Dedifferentiated amniotic fluid mesenchymal stem cell (primary cell): ENCODE data around the gene CREBBP.

Experiments used
- DNase-seq: peaks from one replicate; pipeline ENCODE4 v3.0.0-alpha.2; 2016; ENCODE audit errors: extremely low spot score

CREBBP gene

DNA sequence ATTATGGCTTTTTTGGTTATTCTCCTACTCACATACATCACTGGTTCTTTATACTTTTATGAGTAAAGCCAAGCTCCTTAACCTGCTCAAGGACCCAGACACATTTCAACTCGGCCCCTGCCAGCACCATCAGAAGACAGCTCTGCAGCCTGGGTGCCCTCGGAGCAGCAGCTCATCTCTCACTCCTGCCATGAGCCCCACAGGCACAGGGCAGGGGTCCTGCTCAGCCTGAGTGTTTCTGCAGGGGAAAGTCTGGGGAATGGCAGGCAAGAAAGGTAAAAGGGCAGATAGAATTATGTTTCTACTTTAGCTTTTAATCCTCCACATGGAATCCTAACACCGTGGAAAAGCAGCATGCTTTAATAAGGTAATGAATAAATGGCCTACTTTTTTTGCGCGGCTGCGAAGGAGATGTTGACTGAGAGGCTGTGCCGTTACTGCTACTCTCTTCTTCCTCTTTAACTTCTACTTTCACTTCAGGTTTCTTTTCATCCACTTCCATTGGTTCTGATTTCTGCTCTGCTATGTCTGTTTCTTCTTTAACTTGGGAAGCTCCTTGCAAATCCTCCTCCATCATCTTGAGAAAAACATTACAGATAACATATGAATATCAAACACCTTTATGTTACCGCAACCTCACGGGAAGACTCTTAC is 113.1 kb downstream of the CREBBP start:
- DNase-seq, result no peak

DNA sequence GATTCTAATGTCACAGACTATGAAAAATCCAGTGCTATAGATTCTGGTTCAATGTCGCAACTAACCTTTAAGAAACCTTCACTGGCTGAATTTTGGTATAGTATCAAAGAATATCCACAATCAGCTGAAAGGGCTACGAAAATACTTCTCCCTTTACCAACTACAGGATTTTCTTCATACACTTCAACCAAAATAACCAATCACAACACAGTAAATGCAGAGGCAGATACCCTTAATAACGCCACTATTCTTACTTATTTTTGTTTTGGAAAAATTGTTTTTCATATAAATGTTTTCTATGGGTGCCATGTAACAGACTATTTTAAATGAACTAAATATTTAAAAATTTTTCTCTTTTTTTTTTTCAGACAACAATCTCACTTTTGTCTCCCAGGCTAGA is 114.3 kb downstream of the CREBBP start:
- DNase-seq, result no peak

DNA sequence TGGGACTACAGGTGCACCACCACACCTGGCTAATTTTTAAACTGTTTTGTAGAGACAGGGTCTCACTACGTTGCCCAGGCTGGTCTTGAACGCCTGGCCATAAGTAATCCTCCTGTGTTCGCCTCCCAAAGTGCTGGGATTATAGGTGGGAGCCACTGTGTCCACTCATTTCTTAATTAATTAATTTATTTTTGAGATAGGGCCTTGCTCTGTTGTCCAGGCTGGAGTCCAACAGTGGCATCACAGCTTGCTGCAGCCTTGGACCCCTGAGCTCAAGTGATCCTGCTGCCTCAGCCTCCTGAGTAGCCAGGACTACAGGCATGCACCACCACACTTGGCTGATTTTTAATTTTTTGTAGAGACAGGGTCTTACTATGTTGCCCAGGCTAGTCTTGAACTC is 116.1 kb downstream of the CREBBP start:
- no peak for DNase-seq

DNA sequence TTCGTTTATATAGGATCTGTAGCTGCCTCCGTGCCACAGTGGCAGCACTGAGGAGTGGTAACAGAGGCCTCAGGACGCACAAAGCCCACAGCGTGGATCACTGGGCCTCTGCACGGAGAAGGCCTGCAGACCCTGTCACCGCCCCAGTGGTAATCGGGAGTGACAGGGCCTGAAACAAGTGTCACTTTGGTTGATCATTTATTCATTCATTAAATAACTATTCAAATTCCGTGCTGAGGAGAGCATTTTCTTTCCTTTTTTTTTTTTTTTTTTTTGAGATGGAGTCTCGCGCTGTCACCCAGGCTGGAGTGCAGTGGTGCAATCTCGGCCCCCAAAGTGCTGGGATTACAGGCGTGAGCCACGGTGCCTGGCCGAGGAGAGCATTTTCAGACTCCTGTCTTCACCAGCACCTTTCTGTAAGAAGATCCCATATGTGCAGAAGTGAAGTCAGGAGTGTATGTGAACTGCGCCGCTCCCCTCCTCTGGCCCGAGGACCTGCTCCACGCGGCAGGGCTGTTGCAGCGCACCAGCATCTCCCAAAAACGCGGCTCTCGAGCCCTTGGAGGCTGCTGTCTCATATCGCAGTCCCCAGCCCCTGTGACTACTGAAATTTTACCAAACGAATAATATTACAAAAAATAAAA is 118.3 kb downstream of the CREBBP start:
- no peak for DNase-seq

DNA sequence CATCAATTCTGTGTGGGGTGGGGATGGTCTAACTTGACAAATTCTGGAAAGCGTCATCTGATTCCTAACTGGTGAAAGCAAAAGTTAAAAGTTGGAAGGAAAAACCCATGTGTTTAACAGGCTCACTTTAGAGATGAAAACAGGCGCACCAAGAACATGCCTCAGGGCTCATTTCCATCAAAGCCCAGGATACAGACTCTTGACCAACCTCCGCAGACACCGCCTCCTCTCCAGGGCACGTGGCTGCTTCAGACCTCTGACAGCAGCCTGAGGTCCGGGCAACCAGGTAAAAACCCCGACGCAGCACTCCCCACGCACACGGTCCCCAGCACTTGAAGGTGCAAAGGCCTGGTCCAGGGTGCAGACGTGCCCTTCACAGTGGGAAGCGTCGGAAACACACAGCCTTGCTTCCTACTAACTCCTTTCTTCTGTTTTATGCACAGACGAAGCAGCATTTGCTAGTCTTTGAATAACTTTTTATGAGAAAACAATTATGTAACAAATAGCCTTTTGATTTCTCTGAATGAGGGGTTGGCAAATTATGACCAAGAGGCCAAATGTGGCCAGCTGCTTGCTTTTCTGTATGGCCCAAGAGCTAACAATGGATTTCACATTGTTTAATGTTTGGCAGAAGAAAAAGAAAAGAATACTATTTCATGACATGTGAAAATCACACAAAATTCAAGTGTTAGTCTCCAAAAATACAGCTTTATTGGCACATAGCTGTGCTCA is 119.0 kb downstream of the CREBBP start:
- no peak for DNase-seq

DNA sequence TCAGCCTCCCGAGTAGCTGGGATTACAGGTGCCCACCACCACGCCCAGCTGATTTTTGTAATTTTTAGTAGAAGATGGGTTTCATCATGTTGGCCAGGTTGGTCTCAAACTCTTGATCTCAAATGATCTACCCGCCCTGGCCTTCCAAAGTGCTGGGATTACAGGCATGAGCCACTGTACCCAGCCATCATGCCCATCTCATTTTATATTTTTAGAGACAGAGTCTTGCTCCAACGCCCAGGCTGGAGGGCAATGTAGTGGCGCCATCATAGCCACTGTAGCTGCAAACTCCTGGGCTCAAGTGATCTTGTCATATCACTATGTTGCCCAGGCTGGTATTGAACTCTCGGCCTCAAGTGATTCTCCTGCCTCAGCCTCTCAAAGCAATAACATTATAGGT is 120.0 kb downstream of the CREBBP start:
- no peak for DNase-seq

DNA sequence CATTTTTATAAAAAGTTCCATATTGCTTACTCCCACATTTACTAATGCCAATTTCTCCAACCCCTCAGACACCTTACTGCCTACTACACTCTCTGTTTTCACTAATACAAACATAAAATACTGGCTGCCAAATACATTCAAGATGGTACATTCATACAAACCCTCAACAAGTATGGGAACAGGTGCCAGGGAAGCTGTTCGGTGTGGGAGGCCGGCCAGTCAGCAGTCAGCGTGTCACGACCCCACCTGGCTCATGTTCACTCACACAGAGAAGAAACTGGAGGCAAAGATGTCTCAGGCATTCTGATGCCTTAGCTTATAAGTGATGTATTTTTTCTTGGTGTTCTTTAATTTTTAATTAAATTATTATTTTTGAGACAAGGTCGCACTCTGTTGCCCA is 120.8 kb downstream of the CREBBP start:
- no peak for DNase-seq

DNA sequence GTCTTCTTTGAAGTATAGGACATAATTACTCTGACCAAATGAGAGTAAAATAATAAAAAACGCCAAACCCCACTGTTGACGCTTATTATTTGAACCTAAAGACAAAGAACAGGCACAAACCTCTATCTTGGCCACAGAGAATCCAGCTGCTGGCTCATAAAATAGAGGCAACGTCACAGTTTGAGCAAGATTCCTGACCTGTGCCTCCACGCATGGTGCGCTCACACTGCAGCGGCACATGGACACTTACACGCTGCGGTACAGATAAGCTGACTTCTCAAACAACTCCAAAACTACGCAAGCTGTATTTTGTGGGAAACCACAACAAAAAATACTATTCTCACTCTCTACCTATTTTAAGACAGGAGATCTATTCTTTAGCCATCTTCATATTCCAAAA is 124.4 kb downstream of the CREBBP start:
- DNase-seq, result no peak

DNA sequence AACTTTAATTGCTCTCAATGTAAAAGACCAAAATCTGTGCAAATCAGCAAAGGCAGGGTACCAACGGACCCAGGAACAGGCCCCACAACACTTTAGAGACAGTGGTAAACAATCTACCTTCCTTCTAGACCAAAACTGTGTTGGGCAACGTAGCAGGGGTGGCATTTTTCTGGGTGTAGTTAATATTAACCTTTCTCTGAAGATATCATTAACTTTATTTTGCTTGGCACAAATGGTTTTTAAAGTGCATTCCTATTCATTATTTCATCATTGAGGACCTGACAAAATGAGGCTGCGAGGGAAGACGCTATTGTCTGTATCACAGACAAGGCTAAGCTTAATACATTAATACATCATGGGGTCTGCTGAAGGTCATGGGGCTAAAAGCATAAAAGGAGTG is 125.3 kb downstream of the CREBBP start:
- no peak for DNase-seq

DNA sequence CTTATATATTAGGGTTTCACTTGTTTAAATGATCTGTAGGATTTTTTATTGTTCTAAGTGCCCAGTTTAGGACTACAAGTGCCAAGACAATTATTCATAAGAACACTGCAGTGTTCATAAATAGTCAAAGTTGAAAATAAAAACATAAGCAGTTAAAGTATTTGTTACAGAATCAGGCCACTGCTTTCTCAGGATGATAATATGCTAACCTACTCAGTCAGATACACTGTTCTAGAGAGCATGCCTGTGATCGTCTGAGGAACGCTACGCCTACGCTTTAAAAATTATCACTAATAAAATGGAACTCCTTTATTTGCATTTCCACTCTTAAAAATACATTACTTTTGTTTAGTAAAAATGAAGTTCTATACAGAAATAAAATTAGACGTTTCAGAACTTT is 125.7 kb downstream of the CREBBP start:
- no peak for DNase-seq

DNA sequence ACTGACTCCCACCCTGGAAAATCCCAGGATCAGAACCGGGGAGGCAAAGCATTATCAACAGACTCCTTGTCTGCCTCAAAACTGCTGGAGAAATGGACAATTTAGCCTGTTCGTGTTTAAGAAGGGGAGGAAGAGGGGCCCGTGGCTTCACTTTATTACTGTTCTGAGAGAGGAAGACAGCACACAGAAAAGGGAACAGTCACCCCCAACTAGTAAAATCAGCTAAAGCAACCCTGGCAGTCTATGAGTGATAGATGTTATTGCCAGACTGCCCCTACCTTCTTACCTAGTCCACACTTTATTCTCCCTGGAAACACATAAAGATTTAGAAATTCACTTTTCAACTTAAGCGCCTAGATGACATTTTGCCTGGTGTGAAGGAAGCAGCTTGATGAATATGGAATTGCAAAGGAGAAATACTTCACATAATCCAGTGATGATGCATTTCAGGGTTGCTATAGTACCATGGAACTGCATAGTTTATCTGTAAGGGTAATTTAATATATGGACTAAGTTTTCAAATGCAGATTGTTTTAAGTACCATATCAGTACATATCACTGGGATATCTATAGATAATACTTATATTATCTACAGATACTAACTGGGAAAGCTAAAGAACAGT is 126.3 kb downstream of the CREBBP start:
- peak; percentile 51 for DNase-seq

DNA sequence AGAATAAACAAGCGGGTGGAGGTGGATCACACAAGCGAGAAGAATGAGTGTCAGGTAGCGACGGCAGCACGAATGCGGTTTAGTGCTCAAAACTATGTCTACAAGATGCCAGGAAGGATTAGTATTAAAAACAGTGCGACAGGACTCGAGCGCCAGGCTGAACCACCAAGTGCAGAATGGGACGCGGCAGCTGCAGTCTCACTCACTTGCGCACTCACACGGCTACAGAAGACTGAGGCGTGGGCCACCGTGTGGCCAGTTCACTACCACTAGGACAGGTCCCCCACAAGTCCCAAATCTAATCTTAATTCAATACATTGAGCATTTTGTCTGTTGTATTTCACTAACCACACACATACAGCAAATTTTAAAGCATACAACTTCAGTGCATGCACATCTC is 127.5 kb downstream of the CREBBP start:
- DNase-seq, result no peak

DNA sequence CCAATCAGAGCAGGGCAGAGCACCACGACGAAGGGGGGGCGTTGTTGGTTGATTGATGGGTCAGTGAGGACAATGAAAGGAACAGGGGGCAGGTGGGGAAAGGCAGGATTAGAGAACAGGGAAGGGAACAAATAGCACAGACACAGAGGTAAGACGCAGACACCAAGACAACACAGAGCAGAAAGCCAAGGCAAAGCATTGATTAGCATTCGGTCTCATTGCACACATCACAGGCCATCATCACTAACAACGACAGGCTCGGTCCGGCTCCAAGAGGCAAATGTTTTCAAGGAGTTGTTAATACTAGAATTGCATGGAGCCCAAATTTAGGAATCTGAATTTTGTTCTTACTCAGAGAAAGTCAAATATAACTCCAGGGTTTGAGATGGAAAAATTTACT is 128.6 kb downstream of the CREBBP start:
- DNase-seq, result no peak

DNA sequence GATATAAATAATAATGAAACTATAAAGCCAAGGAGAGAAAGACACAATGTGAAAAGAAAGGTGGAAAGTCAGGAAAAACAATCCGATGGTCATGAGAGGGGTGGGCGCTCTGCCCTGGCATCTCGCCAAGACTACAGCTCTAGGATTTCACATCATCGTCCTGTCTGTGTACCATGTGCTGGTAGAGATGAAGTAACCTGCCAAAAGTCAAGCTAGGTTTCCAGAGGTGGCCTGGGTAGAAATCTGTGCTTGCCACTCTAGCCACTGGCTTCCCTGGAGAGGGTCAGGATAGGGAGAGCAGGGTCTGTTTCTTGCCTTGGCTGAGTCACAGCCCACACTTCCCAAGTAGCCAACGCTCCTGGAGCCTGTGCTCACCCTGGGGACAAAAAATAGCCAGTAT is 132.2 kb downstream of the CREBBP start:
- DNase-seq, result no peak

DNA sequence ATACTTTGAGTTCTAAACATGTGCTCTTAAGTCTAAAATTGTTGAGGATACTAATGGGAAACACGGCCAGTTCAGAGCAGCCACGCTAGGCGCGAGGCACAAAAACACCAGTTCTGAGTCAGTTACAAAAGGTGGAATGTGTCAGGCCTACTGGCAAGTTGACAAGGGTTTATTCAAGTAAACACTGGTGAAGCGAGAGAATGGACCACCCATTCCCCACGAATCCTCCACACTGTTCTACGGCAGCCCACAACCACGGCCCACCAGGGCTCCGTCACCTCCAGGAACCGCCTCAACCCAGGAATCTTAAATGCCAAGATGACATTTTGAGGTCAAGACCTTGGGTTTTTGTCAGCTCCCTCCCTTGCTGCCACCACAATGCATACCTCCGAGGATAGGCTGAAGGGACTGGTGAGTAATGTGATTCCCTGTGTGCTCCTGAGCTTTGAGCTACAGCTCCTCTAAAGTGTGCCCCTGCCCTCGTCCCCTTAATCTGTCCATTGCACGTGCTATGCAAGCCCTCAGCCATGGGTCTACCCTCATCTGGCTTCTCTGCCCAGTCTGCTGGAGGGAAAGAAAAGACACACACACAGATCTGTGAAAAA is 134.7 kb downstream of the CREBBP start:
- no peak for DNase-seq

DNA sequence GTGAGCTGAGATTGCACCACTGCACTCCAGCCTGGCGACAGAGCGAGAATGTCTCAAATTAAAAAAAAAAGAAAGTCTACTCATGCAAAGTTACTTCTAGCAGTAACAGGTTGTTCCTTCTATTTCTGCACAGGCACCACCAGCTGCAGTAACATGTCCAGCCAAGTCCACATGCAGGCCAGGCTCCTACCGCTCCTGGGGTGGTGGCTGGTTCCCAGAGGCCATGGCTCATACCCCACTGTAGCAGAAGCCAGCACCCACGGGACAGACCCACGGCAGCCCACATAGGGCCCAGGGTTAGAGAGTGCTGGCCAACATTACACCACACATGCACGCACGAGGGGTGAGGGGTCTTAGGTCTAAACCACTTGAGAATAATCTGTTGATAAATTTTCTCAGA is 136.5 kb downstream of the CREBBP start:
- DNase-seq, result no peak

DNA sequence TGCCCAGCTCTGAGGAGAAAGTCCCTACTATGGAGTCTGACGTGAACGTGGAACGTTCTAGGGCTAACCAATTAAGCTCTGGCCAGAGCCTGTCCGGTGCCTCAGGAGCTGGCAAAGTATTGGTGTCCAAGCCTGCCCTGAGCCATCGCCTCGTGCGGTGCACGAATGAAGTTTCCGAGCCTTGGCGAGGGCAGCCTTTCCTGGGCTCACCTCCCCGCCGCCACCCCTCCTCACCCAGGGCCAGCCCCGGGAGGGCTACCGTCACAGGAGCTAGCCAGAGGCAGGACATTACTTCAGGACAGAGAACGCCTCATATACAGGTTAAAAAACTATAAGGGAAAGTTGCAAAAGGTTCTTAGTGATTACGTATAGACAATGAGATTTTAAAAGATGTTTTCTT is 139.6 kb downstream of the CREBBP start:
- no peak for DNase-seq

DNA sequence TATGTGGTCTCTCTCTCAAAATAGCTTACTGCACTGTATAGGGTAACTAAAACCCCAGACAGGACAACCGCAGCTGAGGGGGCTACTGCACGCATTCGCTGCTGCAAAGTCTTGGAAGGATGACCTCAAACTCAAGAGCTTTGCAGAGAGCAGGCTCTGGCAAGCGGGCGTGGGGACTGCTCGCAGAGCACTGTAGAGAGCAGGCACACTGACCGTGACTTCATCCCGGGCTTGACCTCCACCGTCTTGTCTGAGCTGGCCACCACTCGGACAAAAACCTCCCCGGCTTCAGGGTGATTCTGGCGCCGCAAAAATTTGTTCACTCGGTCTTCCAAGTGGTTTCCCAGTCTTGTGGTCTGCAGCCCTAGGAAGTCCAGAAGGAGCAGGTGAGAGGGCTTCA is 140.3 kb downstream of the CREBBP start:
- no peak for DNase-seq

DNA sequence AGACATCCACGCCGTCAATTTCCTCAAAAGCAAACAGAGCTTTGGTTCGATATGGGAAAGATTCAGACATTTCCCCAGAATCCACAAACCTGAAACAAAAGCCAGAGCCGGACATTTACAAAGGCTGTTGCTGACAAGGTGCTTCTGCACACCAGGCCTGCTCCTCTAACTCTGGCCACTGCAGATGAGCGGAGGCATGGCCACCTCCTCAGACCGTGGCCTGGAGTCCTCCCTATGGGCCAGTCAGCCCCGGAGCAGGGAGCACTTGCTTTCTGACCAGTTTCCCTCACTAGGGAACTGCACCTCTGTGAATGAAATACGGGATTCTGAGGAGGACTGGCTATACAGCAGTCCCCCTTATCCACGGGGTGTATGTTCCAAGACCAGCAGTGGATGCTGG is 140.9 kb downstream of the CREBBP start:
- DNase-seq, result no peak

DNA sequence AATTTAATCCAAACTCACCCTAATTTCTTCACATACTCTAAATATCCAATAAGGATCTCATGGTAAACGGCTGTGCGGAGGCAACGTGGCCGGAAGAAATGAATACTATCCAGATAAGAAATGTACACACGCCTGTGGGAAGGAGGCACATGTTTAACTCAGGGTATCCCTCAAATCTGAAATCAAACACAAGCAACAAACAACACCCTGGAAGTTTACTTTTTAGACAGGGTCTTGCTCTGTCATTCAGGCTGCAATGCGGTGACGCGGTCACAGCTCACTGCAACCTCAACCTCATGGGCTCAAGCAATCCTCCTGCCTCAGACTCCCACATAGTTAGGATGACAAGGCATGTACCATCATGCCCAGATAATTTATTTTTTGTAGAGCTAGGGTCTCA is 142.0 kb downstream of the CREBBP start:
- DNase-seq, result no peak

DNA sequence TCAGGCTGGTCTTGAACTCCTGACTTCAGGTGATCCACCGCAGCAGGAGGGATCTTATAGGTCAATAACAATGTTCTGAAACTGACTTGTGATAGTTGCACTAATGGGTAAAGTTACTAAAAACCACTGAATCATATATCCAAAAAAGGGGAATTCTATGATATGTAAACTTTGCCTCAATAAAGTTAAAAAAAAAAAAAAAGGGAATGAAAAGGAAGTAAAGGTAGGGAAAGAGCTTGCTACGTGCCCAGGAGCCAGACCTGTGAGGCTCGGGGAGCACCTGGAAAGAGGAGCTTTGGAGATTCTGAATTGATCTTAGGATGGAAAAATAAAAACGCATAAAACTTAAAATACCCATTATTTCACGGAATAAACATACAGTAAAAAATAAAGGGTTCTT is 142.4 kb downstream of the CREBBP start:
- no peak for DNase-seq

DNA sequence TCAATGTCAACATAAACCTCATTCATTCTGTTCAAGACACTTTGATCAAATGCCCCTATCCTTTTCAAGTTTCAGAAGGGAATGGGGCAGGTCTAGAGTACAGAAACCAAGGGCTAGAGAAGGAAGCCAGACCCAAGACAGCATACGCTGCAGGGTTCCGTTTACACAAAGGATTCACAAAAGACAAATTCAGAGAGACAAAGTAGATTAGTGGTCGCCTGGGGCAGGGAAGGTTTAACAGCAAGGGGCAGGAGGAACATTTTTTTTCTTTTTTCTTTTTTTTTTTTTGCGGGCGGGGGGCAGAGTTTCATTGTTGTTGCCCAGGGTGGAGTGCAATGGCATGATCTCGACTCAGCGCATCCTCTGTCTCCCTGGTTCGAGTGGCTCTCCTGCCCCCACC is 143.3 kb downstream of the CREBBP start:
- no peak for DNase-seq

DNA sequence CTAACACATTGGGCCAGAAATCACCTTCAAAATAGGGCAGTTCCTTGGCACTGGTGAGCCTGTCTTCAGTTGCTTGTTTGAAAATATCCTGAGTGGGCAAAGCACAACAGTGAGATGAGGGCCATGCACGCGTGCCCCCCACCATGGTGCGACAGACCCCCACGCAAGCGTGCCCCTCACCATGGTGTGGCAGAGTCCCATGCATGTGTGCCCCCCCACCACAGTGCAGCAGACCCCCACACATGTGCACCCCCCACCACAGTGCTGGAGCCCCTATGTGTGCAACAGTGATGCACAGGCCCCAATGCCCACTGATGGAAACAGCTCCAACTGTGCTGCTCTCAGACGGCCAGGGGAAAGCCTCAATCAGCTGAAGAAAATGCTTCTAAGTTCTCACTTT is 144.4 kb downstream of the CREBBP start:
- no peak for DNase-seq
